GM11168 (cell line): ENCODE measurements around the gene VPS29.
"Not testable (repeated sequence)": the region's sequence is repeated elsewhere in the genome, so short reads cannot be mapped to it uniquely, and the experiment has no call there.

Experiments used
- in situ Hi-C: fragments of 300-500 bp; cut with MboI; formaldehyde crosslinking; loops from one replicate; pipeline ENCODE4 v1.12.0; 2022; ENCODE audit warnings: low sequenced_read_pairs; ENCODE audit not compliant: unreplicated experiment

The VPS29 gene

DNA sequence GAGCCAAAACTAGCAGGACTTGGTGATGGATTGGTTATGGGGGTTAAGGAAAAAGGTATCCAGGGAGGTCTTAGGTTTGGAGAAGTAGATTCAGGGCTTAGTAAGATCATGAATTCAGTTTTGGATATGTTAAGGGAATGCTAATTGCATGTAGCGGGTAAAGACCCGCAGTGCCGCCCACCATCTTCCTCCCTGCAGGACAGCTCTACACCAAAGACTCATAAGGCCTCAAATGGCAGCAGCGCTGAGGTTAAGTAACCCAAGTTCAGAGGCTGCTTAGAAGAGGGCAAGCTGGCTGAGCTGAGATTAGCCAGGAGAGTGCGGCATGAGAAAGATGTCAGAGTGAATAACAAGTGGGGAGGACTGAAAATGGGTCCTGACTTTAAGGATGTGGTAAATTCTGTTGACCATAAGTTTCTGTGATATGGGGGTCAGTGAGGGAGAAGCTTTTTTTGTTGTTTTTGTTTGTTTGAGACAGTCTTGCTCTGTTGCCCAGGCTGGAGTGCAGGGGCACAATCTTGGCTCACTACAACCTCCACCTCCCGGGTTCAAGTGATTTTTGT, 26.4 kb upstream of the VPS29 start:
- in situ Hi-C loops, result no loop called here

GRCh38 chr12:110520876-110521712, 19.2 kb upstream of the VPS29 start:
- in situ Hi-C loops, result loop anchor here (25.0 kb wide), 1 partner anchor 316 kb away; the partner anchor contains the start of gene CCDC63

- in situ Hi-C loops, result loop anchor here (25.0 kb wide), 1 partner anchor 319 kb away; the partner anchor contains the start of gene CCDC63
Observed at GRCh38 chr12:110518014-110518413, 16.1 kb upstream of the VPS29 start.

GRCh38 chr12:110516995-110517394, 15.1 kb upstream of the VPS29 start:
- in situ Hi-C loops, result loop anchor here (25.0 kb wide), 1 partner anchor 320 kb away; the partner anchor contains the start of gene CCDC63

DNA sequence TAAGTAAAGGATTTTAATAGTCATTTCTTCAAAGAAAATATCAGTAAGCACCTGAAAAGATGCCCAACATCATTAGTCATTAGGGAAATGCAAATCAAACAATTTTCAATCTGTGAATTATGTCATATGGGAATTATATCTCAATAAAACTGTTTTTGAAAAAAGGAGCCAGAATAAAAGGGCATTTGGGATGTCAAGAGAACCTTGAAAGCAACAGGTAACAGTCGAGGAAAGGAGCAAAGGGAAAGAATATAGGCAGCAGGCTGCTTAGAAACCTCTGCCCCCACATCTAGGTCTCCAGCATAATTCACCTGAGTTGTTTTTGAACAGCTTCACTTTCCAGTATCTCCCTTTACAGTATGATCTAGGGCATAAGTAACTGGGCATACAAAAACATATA, 12.5 kb upstream of the VPS29 start:
- in situ Hi-C loops, result loop anchor here (5.0 to 25.0 kb wide), 2 partner anchors 88 to 323 kb away; partner anchors contain the start of gene CCDC63

DNA sequence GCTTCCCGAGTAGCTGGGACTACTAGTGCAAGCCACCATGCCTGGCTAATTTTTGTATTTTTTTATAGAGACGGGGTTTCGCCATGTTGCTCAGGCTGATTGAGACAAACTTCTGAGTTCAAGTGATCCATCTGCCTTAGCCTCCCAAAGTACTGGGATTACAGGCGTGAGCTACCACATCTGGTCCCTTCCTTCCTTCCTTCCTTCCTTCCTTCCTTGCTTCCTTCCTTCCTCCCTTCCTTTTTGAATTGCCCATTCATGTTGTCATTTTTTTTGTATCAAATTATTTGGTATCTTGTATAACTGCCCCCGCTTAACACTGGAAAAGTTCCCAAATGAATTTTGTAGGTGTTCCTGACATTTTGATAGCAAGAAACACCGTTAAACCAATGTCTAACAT, 11.9 kb upstream of the VPS29 start:
- in situ Hi-C loops, result loop anchor here (5.0 to 25.0 kb wide), 2 partner anchors 88 to 323 kb away; partner anchors contain the start of gene CCDC63

DNA sequence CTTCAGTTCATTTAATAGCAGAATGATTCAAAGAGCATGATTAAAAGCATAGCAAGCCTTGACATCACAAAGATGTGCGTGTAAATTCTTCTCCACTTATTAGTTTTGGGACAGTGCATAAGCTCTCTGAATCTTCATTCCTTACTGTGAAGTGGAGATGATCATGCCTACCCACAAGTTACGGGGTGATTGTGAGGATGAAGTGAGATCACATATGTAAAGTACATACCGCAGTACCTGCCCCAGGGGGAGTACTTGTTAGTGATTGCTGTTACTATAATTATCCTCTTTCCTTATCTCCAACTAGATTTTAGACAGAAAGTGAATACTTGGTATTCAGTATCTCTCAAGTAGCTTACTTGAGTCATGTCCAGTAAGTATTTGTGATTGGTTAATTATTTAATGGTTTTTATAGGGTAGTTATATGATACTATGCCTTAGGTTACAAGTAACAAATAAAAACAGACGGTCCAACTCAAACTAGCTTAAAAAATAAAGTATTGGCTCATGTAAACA, 6.2 kb upstream of the VPS29 start:
- in situ Hi-C loops, result loop anchor here (25.0 kb wide), 1 partner anchor 329 kb away; the partner anchor contains the start of gene CCDC63

GRCh38 chr12:110505332-110505731, 3.4 kb upstream of the VPS29 start:
- in situ Hi-C loops, result loop anchor here (25.0 kb wide), 1 partner anchor 332 kb away; the partner anchor contains the start of gene CCDC63

DNA sequence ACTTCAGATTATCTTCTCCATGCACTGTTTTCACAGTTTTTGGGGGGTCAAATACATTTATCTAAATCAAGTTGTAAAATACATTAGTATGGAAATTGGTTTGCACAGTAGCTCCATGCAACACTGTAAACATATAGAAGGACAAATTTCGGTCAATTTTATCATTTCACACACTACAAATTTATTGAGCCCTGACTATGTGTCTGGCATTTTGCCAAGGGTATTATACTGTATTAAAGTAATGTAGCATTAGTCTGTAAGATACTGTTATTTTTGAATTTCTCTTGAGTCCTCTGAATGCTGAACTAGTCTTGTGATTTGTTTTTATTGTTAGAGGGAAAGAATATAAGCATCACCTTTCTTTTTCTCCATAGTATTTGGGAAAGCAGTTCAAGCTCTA, 1.5 kb upstream of the VPS29 start:
- in situ Hi-C loops, result loop anchor here (25.0 kb wide), 1 partner anchor 334 kb away; the partner anchor contains the start of gene CCDC63

DNA sequence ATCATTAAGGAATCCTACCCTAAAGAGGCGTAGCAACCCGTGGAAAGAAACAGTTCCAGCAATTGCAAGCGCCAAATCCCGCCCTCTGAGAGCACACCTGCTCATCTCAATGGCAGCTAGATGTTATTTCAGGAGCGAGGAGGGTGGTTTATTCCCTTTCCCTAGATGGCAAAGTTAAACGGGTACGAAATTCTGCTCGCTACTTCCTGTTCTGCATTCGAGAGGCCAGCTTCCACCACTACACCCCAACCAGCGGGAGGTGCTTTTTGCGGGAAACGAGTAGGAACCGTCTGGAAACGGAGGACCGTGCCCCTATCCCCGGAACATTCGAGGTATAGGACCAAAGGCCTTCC, 536 bp downstream of the VPS29 start:
- in situ Hi-C loops, result loop anchor here (25.0 kb wide), 1 partner anchor 336 kb away; the partner anchor contains the start of gene CCDC63

DNA sequence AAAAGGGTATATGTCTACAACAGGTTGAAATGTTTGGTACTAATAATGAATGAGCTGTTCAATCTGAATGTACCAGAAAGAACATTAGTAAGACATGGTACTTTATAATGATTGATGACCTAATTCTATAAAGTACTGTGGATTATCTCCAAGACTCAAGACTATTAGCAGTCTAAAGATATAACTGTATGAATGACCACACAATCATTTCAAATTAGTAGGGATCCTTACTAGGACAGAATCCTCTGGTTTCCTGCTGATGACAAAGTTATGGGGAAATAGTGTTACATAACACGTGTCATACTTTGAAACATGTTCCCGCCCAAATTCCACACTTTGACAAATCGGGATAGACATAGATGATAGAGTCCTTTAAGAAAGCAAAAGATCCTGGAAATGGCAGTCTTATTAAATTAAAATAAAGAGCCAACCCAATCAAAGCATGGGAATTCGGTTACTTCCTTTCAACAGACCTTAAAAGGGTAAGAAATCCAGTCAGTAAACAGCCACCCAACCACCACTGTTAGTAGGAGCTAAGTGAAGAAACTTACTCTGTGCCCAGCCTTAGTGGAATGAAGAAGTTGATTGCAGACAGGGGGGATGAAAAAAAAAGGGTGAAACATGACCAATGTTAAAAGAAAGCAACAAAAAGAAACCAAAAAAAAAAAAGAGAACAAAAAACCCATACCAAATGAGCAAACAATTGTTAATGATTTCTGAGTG, 2.8 kb downstream of the VPS29 start:
- in situ Hi-C loops, result no loop called here

GRCh38 chr12:110475426-110475825, 26.5 kb downstream of the VPS29 start:
- in situ Hi-C loops, result no loop called here

- in situ Hi-C loops, result no loop called here
Observed at GRCh38 chr12:110468214-110469048, 33.5 kb downstream of the VPS29 start, which contains the start of the genes FAM216A and GPN3. Gene FAM216A (plus strand): TSS chr12:110468845. CDS start chr12:110468876, 31 bp downstream. Gene GPN3 (minus strand): TSS chr12:110468257. CDS start chr12:110468203, 54 bp downstream.

DNA sequence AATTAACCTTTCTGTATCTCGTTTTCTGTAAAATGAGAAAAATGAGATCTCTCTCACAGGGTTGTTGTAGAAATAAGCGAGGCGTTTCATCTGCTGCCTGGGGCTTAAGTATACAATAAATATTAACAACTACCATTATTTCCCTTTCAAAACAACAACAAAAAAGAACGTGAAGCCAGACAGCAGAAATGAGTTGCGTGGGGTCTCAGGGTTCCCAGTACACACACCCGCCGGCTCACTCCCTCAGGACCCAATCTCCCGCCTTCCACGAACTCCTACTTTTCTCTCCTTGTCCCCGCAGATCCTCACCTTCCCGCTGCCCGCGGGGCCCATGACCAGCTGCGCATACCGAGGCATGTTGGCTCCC, 34.1 kb downstream of the VPS29 start:
- in situ Hi-C loops, result no loop called here

DNA sequence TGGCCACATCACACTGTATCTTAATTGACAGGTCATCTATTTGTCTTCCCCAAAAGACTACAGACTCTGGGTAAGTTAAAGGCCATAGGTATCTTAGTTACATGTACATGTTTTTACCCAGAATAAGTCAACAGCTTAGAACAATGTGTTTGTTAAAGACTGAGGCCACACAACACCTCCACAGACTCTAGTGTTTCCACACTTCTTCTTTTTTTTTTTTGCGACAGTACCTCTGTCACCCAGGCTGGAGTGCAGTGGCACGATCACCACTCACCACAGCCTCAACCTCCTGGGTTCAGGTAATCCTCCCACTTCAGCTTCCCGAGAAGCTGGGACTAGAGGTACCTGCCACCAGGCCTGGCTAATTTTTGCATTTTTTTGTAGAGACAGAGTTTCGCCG, 35.1 kb downstream of the VPS29 start:
- in situ Hi-C loops, result no loop called here

DNA sequence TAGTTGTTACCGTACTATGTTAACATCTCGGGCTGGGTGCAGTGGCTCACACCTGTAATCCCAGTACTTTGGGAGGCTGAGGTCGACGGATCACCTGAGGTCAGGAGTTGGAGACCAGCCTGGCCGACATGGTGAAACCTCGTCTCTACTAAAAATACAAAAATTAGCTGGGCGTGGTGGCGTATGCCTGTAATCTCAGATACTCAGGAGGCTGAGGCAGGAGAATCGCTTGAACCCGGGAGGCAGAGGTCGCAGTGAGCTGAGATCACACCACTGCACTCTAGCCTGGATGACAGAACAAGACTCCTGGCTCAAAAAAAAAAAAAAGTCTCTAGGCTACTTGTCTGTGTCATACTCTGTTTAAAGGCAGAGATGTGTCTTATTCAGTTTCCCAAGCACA, 36.1 kb downstream of the VPS29 start:
- in situ Hi-C loops, result not testable (repeated sequence)

DNA sequence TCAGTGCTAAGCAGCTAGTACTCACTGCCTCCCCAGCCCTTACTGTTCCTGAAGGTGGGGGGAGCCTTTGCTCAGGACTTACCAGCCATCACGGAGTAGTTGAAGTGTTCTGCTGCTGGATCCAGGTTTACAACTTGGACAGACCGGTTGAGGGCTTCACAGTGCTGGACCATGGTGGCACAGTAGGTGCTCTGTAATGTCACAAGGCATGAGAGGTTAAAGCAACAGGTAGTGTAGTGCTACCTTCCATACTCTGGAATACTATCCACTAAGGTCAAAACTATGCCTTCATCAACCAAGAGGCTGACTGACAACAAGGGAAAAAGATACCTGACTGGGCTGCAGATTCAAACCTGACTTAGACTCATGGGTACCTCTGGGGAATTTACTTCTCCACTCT, 36.9 kb downstream of the VPS29 start:
- in situ Hi-C loops, result no loop called here

DNA sequence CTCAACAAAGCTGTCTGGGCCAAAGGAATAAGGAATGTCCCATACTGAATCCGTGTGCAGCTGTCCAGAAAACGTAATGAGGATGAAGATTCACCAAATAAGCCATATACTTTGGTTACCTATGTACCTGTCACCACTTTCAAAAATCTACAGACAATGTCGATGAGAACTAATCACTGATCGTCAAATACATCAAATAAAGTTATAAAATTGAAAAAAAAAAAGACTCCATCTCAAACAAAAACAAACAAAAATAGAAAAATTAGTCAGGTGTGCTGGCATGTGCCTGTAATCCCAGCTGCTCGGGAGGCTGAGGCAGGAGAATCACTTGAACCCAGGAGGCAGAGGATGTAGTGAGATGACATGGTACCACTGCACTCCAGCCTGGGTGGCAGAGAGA, 40.7 kb downstream of the VPS29 start:
- in situ Hi-C loops, result not testable (repeated sequence)

GRCh38 chr12:110458756-110459155, 43.2 kb downstream of the VPS29 start:
- in situ Hi-C loops, result loop anchor here (10.0 kb wide), 1 partner anchor 146 kb away; no protein-coding TSS in a partner anchor
